Transverse colon (tissue), 3 donors: ENCODE results near the gene ITPR2.

ENCODE experiments used
- CTCF ChIP-seq, 5 experiments: fragments of 200-600 bp in 3 of 5; fragments of 450-650 bp in 2 of 5; sonication (generic) in 3 of 5; IDR thresholded peaks; 1 replicate in 2 of 5; 2 replicates in 3 of 5; pipeline ENCODE4 v1.5.1; 2016 to 2017; ENCODE audit warnings: antibody characterized with exemption in 5 of 5, inconsistent platforms in 3 of 5, mild to moderate bottlenecking in 2 of 5, moderate library complexity in 1 of 5
- POLR2A ChIP-seq: fragments of 450-650 bp; IDR thresholded peaks from one replicate; pipeline ENCODE4 v1.6.1; 2016; ENCODE audit warnings: antibody characterized with exemption, mild to moderate bottlenecking, moderate library complexity

- TF ChIP-seq CTCF (IDR thresholded peaks at IDR 0.05) (no peak), POLR2A (no peak)
Measured at GRCh38 chr12:26744697-26745440, 88.1 kb downstream of the ITPR2 start.
